Adrenal gland (tissue), 5 donors: Measurements from ENCODE around the gene ADORA1.

Experiments
- CTCF ChIP-seq, 6 experiments: fragments of 450-650 bp in 4 of 6; fragments of 200-600 bp in 2 of 6; sonication (generic) in 1 of 6; IDR thresholded peaks; 1 replicate in 5 of 6; 2 replicates in 1 of 6; pipeline versions ENCODE4 v1.5.1 to v1.8.0; 2016 to 2021; ENCODE audit warnings: antibody characterized with exemption in 6 of 6, mild to moderate bottlenecking in 2 of 6, moderate library complexity in 1 of 6
- POLR2A ChIP-seq, 2 donors: fragments of 450-650 bp; IDR thresholded peaks; one replicate each; pipeline ENCODE4 v1.6.1; 2017; ENCODE audit warnings: antibody characterized with exemption in 2 of 2, mild to moderate bottlenecking in 2 of 2, moderate library complexity in 1 of 2
- donor health status: DM: no; HTN: no; CAD: no.

- TF ChIP-seq POLR2A (IDR thresholded peaks at IDR 0.05) = no peak
- no peak for TF ChIP-seq CTCF (IDR thresholded peaks at IDR 0.05)
Measured at GRCh38 chr1:203200916-203201315, 73.4 kb downstream of the ADORA1 start.
